Stimulated activated CD8-positive, alpha-beta memory T cell treated with anti-CD3 and anti-CD28 coated beads, Interleukin-15, amount 100 ng/mL, for 48 hours (primary cell): ENCODE data around the gene MN1.

Experiments used
- DNase-seq, 2 donors: peaks; one replicate each; pipeline ENCODE4 v3.0.0-alpha.2; 2020; ENCODE audit warnings: low read depth in 2 of 2

Gene MN1

GRCh38 chr22:27800250-27801201 lies 1.0 kb downstream of the MN1 start:
- no peak for DNase-seq

DNA sequence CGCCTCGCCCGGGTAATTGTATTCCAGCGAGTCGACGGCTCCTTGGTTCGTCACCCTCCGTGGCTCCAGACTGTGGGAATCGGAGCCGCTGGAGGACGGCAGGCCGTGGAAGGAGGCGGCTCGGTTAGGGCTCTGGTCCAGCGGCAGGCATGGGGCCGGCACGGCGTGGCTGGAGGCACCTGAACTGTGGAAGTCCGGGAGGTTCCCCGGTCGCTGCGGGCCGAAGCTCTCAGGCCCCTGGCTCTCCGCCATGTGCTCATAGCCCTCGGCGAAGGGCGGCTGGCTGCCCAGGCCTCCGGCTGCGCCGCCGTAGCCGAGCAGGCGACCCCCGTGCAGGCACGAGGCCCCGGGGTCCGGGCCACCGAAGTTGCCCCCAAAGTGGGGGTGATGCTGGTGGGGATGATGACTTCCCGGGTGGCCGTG lies 1.7 kb downstream of the MN1 start:
- no peak for DNase-seq

DNA sequence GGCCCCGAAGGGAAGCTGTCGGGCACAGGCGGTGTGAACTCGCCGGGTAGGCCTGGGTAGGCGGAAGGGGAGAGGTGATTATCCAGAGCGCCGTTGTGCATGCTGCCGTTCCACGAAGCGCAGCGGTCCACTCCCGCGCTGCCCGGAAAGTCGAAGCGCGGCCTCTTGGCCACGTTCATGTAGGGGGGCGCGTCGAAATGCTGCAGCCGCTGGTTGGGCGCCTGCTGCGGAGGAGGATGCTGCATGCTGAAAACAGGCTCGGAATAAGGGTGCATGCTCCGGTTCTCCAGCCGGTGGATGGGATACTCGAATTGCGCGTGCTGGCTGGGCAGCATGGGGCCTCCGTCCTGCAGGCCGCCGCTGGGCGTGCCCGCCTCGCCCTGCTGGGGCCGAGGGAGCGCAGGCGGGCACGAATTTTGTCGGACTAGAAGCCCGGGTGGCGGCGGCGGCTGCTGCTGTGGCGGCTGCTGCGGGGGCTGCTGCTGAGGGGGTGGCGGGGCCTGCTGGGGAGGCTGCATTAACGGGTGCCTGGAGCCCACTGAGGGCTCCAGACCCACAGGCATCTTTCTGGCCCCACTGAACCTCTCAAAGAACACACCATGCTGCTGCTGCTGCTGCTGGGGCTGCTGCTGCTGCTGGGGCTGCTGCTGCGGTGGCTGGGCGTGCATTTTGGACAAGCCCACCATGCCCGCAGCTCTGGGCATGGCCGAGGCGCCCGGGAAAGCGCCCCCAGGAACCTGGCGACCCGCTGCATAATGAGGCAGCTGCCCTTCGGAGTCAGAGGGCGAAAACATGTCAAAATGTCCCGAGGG lies 2.3 kb downstream of the MN1 start:
- DNase-seq: no peak

- no peak for DNase-seq
Measured at GRCh38 chr22:27798511-27799014, 3.0 kb downstream of the MN1 start.

GRCh38 chr22:27797520-27798391 lies 3.8 kb downstream of the MN1 start:
- no peak for DNase-seq

DNA sequence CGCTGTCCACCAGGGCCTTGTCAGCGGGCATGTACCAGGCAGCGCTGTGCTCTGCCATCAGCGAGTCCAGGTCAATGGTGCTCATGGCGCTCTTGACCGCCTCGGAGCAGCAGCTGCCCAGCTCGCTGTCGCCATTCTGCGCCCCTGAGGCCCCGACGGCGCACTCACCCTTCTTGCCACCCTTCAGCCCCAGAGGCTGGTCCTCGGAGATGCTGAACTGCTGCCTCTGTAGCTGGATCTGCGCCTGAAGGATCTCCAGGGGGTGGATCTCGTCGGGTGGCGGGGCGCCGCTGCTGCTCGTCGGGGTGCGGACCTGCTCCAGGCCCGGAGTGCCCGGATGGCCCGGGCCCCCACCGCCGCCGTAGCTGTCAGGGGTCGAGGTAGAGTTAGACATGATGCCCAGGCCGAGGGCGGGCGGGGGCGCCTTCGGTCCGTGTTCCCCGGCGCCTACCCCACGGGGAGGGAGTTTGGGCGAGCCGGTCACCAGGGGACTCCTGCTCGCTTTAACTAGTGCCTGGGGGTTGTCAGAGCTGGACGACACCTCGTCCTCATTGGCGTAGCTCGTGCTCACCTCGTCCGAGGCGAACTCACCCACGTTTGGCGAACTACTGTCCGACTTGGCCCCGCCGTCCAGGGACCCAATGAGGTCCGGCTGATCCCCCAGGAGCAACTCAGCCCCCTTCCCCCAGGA lies 4.6 kb downstream of the MN1 start:
- DNase-seq: no peak

DNA sequence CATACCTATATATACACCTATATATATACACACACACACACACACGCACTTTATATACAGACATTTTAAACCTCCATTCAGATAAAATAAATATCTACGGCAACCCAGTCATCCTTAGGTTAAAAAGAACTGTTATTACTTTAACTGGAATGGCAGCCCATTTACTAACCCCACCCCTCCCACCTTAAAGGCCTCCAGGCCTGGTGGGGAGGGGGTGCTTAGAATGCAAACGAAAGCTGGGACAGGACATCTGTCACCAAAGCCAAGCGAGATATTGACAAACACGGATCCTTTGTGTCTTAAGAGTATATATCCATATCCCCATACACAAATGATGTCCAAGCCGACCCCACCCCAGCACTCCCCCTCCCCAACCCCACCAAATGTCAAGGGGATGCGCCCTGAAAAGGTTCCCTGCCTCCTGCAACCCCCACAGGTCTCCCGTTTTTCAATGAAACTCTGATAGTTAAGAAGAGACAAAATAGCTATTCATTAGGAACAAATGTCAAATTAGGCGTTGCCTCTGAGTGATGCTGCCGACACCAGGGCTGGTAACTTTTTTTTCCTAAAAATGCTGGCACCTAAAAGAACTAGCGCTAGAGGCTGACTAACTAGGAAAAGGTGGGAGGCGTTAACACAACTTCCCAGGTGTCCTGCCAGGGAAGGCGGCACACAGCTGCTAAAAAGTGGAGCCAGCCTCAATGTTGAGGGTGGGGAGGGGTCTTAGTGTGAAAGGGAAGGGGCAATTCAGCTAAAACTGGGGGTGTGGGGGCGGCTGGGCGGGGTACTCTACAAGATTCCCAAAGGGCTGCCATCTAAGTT lies 5.6 kb downstream of the MN1 start:
- no peak for DNase-seq

GRCh38 chr22:27795053-27795452 lies 6.5 kb downstream of the MN1 start:
- no peak for DNase-seq

GRCh38 chr22:27794226-27794625 lies 7.3 kb downstream of the MN1 start:
- no peak for DNase-seq

GRCh38 chr22:27793576-27793975 lies 8.0 kb downstream of the MN1 start:
- no peak for DNase-seq

DNA sequence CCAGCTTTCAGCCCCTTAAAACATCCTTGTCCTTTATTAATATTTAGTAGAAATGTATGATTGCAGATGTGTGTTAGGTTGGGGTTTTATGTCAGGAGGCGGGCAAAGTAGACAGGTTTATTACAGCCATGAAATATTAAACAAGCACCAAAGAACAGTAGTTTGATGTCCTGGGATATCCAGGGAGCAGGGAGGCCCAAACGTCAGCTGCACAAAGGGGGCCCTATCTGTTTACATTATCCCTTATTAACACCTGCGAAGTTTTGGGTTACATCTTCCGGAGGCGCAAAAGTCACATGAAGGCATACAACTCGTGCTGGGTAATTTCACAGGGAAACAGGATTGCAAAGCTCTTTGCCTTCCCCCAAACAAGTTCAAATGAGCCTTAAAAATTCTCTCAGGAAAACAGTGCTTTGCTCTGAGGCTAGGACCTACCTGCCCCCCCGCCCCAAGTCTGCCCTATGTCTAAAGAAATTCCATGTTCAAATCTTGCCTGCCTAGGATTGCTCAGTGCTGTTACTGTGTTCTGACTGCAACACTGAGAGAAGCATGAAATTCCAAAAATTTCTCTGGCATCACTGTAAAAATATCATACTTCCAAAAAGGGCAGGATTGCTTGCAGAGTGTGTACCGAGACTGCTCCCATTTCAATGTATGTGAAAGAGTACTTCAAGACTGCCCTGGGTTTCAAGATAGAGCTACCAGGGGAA lies 8.9 kb downstream of the MN1 start:
- no peak for DNase-seq

- DNase-seq: no peak
Measured at GRCh38 chr22:27791859-27792241, 9.7 kb downstream of the MN1 start.

DNA sequence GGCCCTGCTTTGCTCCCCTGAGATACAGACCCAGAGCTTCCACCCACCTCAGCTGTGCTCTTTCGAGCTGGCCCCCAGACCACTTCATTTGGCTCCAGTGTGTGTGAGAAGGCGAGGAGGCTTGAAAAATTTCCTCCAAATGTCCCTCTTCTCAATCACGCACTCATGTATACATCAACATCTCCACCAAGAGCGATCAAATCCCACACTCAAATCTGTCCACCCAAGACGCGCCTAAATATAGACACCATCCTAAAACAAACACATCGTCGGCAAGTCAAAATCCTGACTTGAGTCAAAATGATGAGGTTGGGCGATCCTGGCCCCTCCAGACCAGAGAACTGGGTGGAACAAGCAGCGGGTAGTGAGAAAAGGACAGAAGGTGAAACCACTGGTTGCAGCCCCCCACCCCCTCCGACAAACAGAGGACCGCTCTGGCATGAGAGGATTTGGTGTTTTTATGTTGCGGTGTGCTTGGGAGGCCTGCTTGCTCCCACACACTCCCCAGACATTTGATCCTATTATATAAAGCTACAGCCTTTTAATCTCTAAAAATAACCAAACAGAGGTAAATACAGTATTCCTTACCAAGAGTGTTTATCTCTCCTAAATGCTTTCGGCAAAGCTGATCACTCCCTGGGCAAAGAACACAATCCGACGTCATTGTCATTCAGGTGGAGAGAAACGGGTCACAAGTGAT lies 10.2 kb downstream of the MN1 start:
- DNase-seq: no peak

GRCh38 chr22:27790376-27791158 lies 11.0 kb downstream of the MN1 start:
- DNase-seq: no peak

GRCh38 chr22:27788500-27789288 lies 12.9 kb downstream of the MN1 start:
- DNase-seq: no peak

- no peak for DNase-seq
Measured at GRCh38 chr22:27786965-27787364, 14.6 kb downstream of the MN1 start.

DNA sequence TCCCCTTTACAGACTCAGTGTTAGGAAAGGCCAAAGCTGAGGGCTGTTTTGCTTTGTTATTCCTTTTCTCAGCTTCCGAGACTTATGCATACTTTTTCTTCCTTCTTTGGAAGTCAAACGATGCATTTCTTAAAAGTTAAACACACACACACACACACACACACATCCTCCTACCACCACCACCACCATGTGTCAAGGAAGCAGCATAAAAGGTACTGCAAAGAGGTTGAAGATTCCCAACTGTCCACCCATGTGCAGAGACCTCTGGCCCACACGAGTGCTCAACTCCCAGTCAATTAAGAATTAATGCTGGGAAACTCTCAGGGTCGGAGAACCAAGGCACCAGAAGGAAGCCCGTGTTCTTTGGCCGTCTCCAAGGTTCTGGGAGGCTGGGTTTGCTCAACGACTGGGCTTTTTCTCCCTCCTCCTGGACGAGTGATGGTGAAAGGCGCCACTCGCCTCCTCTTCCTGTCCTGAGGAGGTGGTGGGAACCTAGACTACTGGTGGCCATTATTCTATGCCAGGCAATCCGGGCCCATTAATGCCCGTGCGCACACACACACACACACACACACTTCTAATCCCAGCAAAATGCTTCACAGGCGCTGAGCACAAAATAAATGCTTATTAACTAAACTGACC lies 15.1 kb downstream of the MN1 start:
- DNase-seq: no peak
